VCaP (cell line): ENCODE measurements around the gene VWA3B.

ENCODE experiments used
- H3K27ac ChIP-seq: fragments of 450-650 bp; 2 replicates; pipeline ENCODE4 v1.5.1; 2017
- TF ChIP-seq, protein P1 (sequence below): fragments of 450-650 bp; conservative IDR thresholded peaks from 2 replicates; pipeline ENCODE4 v1.5.1; 2017; ENCODE audit warnings: mild to moderate bottlenecking, moderate library complexity

The VWA3B gene

DNA sequence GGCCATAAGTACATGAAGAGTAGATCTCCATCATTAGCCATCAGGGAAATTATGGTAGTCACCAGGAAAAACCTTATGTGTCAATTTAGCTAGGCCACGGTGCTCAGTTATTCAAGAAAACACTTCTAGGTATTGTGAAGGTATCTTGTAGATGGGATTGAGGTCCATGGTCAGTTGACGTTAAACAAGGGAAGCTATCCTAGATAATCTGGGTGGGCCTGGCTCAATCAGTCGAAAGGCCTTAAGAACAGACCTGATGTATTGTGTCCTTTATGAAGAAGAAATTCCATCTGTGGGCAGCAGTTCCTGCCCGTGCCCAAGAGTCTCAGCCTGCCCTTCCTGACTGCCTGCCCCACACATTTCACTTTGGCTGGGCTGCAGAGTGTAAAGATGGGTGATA lies 242.6 kb downstream of the VWA3B start:
- TF ChIP-seq, protein P1, sequence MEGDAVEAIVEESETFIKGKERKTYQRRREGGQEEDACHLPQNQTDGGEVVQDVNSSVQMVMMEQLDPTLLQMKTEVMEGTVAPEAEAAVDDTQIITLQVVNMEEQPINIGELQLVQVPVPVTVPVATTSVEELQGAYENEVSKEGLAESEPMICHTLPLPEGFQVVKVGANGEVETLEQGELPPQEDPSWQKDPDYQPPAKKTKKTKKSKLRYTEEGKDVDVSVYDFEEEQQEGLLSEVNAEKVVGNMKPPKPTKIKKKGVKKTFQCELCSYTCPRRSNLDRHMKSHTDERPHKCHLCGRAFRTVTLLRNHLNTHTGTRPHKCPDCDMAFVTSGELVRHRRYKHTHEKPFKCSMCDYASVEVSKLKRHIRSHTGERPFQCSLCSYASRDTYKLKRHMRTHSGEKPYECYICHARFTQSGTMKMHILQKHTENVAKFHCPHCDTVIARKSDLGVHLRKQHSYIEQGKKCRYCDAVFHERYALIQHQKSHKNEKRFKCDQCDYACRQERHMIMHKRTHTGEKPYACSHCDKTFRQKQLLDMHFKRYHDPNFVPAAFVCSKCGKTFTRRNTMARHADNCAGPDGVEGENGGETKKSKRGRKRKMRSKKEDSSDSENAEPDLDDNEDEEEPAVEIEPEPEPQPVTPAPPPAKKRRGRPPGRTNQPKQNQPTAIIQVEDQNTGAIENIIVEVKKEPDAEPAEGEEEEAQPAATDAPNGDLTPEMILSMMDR = no peak
- no peak overlapping the region for H3K27ac ChIP-seq

DNA sequence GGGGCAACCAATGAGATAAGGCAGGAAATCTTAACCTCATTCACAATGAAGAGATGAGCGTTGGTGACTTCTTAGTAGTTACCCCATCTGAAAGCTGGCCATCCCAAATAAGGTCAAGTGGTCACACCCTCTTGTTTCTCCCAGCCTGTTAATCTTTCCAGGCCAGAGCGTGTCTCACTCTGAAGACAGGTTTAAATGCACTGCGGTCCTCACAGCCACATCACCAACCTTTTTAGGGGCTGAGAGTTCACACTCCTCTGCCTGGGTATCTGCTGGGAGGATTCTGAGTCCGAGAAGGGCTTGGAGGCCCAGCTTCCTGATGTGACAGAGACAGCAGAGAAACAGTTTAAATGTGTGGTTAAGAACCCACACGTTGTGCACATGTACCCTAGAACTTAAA lies 246.0 kb downstream of the VWA3B start:
- TF ChIP-seq, protein P1 = no peak
- H3K27ac ChIP-seq = no peak overlapping the region

DNA sequence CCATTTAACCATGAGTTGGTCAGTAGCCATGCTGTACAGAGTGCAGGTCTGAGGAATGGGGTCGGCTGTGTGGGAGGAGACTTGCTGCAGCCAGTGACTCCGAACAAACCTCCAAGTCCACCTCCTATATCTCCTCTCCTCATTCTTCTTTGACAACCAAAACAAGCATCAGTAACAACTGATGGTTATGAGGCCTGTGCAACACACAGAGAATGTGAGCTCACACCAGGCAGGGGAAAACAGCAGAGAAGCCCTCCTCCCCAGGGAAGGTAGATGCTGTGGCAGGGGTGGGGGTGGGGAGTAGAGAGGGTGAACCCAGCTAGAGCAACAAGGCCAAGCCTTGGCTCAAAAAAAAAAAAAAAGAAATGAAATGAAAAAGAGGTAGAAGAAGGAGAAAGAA lies 247.0 kb downstream of the VWA3B start:
- TF ChIP-seq, protein P1 = no peak
- no peak overlapping the region for H3K27ac ChIP-seq

DNA sequence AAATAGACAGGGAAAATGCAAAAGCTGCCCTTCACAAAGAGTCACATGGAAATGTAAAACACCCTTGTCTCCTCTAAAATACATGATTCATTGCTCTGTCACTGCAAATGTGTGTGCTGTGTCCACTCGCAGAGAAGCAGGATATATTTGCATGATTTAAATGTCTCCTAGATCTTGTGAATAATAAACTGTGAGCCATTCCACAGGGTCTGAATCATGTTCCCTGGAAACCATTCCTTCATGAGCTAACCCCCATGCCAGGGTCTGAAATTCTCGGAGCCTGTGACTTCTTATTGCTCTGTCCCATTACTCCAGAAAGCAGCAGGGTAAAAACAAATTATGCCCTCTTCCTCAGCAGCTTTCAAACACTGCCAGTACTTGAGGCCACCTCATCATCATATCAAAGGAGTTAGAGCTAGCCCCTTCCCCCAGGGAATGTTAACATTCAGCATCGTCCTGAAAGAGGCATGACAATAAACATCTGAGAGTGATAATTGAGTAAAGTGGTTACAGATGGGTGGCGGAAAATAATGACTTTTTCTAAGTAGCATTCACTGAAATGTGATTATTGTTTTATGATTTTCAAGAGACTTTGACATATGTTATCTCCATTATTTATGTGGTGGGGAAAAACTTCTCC lies 247.6 kb downstream of the VWA3B start:
- H3K27ac ChIP-seq = no peak overlapping the region

DNA sequence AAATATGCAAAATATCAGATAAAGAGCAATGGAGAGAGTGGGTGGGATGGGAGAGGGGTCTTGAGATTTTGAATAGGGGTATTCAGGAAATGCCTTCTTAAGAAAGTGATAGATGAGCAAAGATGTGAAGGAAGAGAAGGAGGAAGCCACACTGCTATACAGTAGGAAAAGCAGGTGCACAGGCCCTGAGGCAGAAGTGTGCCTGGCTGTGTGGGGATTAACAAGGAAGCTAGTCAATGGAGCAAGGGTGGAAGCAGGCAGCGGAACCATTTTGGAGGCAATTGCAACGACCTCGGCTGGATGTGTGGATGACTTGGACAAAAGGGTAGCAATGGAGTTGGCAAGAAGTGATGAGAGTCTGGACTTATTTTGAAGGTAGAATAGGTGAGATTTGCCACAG lies 248.3 kb downstream of the VWA3B start:
- H3K27ac ChIP-seq = no peak overlapping the region
- TF ChIP-seq, protein P1 = no peak

More for the DNA sequence above, 247.6 kb downstream of the VWA3B start:
- TF ChIP-seq, protein P1 = no peak

DNA sequence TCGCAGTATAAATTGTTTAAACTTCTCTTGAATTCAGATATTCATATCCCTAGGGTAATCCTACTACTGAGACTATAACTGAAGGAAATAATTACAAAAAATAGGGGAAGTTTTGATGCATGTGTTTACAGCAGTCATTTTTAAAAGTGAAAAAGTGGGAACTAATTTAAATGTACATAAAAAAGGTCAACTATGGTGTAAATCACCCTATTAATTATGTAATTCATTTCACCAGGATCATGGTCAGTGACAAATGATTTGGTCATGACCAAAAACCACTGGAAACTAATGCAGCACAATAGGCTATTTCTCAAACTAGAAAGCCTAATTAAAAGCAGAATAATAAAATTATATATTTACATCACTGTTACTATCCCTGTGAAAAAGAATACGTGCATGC lies 254.3 kb downstream of the VWA3B start:
- H3K27ac ChIP-seq = no peak overlapping the region
- TF ChIP-seq, protein P1 = no peak

DNA sequence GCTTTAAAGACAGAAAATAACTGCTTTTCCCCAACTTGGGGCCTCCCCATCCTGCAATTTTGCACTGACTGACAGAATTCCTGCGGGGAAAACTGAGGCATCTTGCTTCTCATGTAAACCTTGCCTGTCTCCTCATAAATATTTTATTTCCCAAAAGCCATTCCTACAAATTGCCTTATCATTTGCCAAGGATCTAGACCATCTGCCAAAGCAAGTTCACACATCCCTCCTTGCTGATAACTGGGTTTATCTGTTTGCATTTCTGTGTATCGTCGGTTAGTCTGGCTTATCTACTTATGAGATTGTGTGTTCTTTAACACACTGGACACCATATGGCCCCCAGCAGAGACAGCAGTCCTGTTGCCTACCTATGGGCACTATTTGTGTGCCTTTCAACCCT lies 256.3 kb downstream of the VWA3B start:
- H3K27ac ChIP-seq = no peak overlapping the region
- TF ChIP-seq, protein P1 = no peak
